Heart left ventricle (tissue), 13 donors: ENCODE data around the gene STRN4.

Source experiments
- CTCF ChIP-seq, 12 donors: fragments of 200-600 bp; sonication (generic) in 4 of 12; IDR thresholded peaks; one replicate each; pipeline versions ENCODE4 v1.5.0 to v1.8.0; 2018 to 2022; ENCODE audit warnings: antibody characterized with exemption in 12 of 12, mild to moderate bottlenecking in 5 of 12
- POLR2A ChIP-seq, 2 donors: fragments of 450-650 bp; IDR thresholded peaks; one replicate each; pipeline ENCODE4 v1.6.1; 2017; ENCODE audit warnings: antibody characterized with exemption in 2 of 2, mild to moderate bottlenecking in 2 of 2, moderate library complexity in 2 of 2
- donor health status: ischemic (EF 13 %, LVEDD 7.1; RV severe dilation, severe dysfunction).
- donor health status: DM: no; HTN: yes; CAD: no.
- donor health status: DM: no; HTN: no; CAD: no.
- donor health status: ischemic (EF 25% LVEDD 6.9; RV normal size, moderate dysfunction).
- donor health status: ischemic (EF 25% LVEDD 5.7; RV mildly dilated, moderate dysfunction).
- donor health status: ischemic (EF 35%, LVEDD 5.7; RV mildly dilated, moderate dysfunction).
- donor health status: nonischemic (EF 11% LVEDD 7.7; RV severe dilation, severe dysfunction).
- donor health status: DM: yes; HTN: yes; CAD: no.
- donor health status: PGD.
- donor health status: ischemic (EF 29% LVEDD 5.4; RV normal size, mild dysfunction).
- donor health status: nonischemic (EF 23%, LVEDD 6.1; RV moderate dilation, normal function).

- TF ChIP-seq CTCF (IDR thresholded peaks at IDR 0.05): no peak
- TF ChIP-seq POLR2A (IDR thresholded peaks at IDR 0.05): no peak
Measured at GRCh38 chr19:46691948-46692347, 54.3 kb downstream of the STRN4 start.
